Hematopoietic multipotent progenitor cell treated with erythropoietin and hydrocortisone succinate and interleukin-3 and kit ligand, for 17 days (in vitro differentiated cells): ENCODE data around the gene RNASEH1.

Source experiments
- DNase-seq: peaks from one replicate; pipeline ENCODE4 v3.0.0-alpha.2; 2015; ENCODE audit warnings: low spot score

RNASEH1 gene

DNA sequence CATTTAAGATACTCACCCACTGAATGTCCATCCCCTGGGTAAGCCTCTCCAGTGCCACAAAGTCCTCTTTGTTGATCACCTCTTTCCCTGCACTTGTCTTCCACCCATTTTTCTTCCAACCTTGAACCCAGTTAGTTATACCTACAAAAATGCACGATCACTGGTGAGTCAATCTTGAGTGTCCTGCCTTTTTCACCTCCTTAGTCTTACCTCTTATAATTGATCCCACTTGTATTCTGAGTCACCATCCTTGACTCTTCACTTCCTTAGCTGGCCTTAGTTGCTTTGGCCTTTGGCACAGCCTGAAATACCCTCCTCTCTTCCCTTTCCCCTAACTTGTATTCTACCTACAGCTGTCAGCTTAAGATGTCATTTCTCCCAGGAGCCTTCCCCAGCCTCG lies 10.2 kb downstream of the RNASEH1 start:
- DNase-seq = no peak

DNA sequence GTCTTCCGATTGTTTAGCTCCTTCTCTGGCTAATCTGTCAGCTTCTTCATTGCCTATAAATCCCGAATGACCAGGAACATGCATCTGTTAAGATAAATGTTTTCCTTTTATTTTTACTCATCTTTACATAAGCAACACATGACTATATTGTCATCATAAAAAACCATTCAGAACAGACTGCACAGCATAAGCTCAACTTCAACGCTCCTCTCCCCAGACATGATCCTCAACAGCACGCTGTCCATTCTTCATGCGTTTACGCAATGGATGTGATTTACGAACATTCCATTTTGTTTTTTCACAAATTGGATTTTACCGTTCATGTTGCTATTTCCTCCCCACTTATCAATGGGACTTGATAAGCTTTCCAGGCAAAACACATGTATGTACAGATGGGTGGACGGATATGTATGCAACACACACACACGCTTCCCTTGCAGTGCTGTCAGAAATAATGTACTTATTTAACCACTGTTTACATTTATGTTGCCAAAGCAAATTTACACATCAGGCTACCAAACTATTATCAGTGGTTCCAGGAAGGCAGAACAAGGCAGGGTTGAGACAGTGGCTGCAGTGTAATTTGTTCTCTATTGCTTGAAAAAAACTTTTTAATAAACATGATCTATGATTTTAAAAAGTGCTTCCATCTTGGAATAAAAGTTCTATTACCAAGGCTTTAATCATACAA lies 12.2 kb downstream of the RNASEH1 start:
- DNase-seq = no peak

DNA sequence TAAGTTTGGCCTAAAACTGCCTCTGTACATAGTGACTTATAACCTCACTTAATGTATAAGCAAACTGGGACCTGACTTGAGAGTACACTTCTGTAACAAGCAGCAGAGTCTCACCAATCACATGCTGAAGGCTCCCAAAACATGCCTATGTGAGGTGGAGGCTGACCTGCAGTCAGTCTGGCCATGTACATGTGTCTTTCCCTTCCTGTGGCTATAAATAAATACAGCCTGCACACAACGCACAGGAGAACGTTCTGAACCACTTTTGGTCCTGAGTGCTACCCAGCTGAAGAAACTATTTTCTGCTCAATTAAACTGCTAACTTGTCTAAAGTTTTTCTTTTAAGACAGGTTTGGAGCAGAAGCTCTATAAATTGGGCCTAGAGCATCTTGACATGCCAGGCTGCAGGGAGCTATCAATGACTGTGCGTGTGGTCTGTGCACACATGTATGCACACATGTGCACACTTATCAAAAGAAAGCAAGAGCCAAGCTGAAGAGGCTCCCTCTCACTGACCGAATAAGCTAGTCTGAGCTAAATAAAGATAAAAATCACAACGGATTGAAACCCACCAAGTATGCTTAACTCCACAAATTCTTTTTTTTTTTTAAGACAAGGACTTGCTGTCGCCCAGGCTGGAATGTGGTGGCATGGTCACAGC lies 15.0 kb downstream of the RNASEH1 start:
- no peak for DNase-seq

DNA sequence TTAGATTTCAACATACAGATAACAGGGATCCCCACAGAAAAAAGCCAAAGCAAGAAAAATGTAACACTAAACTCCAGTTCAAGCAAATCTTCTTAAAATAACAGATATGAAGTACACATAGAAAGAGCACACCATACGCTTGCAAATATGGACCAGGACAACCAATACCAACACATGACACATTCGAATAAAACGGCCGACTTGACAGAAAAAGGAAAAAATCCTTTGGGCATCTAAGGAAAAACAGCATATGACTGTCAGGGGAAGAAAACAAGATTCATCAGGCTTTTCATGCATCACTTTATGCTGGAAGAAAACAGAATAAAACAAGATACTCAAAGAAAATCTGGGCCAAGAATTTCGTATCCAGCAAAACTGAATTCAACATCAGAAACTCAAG lies 16.0 kb downstream of the RNASEH1 start:
- DNase-seq = no peak

DNA sequence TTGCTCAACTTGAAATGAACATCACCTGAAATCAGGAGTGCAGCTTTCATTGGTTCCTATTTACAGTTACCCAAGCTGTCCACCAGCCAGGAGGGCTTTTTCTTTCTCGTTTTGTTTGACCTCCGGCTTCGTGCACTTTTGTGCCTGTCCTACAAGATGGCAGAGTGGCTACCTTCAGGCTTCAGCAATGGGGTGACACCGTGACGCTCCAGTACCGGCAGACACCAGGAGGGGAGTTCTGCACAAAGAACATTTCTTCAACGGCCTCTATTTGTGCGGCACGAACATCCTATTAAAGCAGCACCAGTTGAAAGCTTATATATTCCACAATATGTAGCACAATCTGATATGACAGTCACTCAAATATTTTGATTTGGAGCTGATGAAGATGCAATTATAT lies 18.3 kb downstream of the RNASEH1 start:
- DNase-seq = no peak

DNA sequence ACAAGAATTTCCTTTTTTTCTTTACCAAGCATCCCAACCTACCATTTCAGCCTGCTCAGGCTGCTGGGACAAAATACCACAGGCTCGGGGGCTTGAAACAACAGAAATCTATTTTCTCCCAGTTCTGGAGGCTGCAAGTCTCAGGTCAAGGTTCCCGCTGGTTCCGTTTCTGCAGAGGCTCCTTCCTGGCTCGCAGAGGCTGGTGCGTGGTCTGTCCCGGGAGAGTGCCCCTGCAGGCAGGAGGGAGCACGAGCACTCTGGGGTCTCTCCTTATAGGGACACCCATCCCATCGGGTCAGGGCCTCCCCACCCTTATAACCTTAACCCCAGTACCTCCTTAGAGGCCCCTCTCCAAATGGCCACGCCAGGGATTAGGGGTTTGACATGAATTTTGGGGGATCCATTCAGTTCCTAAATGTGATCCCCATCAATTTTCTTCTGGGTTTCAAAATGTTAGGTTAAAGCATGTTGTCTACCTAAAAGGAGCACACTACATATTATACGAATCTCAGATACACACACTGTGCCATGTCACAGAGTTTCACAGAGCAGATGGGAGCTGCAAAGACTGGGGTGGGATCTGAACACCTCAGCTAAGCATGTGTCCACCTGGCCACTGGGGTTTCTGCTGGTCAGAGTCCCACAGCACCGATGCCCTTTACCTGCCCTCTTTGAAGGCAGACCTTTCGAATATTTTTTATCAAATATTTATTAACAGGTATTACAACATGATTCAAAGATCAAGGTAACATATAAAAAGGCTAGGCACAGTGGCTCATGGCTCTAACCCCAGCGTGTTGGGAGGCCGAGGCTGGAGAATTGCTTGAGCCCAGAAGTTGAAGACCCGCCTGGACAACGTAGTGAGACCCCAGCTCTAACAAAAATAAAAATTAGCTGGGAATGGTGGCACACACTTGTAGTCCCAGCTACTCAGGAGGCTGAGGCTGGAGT lies 21.2 kb downstream of the RNASEH1 start:
- DNase-seq = no peak

DNA sequence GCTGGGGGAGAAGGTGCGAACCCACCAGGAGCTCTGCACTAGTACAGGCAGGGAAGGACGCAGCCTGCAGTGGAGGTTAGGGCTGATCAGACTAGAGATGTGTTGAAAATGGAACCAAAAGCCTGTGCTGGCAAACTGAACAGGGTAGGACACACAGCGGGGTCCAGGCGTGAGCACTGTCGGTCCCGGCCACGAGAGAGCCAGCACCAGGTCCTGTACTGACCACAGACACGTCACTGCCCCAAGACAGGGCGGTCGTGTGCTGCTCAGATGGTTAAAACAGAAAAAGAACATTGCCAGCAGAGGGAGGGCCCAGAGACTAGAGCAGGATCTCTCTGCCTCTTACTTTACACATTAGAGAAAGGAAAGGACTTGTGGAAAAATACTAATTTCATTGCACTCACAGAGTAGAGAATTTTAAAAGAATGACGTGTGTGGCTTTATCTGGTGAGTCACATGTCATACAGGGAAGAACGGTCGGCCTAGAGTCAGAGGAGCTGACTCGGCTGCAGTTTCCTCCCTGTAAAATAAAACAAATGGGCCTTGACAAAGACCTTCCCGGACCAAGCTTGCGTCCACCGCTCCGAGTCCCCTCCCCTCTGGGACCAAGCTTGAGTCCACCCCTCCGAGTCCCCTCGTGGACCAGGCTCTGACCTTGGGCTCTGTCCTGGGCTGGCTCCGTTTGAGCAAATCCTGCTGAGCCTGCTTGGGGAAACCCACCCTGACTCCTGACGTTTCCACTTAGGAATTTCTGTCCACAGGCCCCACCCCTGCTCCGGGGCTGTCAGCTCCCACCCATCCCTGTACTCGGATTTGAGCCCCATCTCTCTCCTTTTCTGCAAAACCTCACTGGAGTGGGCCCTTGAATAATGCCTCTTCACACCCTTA lies 22.1 kb downstream of the RNASEH1 start:
- no peak for DNase-seq

DNA sequence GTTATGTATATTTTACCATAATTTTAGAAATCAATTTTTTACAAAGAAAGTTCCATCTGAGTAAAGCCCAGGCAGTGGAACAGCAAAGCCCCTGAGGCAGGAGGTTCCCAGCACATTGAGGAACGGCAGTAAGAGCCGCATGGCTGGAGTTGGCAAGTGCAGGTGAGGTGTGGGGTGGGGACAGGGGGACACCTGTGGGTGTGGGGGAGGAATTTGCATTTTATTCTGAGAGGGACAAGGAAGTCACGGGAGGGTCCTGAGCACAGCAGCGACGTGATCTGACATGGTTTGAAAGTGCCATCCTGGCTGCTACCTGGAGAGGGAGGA lies 22.7 kb downstream of the RNASEH1 start:
- DNase-seq = no peak

DNA sequence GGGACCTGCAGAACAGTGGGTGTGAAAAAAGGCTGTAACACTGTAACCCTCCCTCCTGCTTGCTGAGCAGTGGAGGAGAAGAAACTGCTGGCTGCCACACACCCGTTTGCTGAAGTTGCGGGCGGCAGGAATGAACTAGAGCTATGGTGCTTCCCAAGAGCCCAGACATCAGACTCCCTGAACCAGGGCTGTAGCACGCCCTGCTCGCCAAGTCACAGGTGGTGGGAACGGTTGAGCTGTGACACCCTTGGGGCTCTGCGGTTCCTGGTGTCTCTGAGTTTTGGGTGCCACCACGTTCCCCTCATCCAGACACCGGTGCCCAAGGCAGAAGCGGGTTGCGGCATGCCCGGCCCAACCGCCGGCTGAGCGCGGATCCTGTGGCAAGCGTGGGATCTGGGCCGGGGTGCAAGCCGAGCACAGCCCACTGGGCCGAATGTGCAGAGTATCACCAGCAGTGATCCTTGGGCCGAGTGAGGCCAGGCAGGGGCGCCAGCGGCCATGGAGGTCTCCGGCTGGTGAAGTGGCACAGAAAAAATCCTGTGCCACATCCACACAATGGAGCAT lies 23.8 kb downstream of the RNASEH1 start:
- no peak for DNase-seq

DNA sequence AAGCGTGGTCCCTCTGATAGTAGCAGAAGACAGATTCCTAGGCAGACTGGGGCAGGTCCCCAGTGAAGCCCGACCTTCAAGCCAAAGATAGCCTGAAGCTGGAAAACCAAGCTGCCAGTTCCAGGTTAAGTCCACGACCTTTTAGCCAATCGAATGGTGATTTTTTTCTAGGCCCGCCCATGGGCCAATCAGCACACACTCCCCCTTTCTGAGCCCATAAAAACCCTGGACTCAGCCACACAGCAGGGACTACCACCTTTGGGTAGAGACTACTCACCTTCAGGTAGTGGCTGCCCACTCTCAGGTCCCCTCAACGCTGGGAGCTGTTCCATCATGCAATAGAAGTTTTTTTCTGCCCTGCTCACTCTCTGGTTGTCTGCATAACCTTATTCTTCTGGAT lies 24.3 kb downstream of the RNASEH1 start:
- no peak for DNase-seq

DNA sequence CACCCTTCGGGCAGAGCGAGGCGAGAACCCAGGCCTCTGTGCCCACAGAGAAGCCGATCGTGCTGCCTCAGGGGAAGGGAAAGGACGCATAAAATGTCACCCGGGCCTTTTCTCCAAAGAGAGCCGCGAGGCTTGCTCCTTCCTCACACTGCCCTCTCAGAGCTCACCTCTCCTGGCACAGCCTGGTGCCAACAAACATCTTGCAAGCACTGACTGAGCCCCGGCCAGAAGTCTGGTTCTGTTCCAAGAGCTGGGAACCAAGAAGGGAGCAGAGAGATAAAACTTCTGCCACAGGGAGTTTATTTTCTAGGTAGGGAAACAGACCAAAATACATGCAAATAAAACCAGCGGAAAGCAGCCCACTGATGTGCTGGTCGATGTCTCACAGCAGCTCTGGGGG lies 25.2 kb downstream of the RNASEH1 start:
- DNase-seq = no peak

DNA sequence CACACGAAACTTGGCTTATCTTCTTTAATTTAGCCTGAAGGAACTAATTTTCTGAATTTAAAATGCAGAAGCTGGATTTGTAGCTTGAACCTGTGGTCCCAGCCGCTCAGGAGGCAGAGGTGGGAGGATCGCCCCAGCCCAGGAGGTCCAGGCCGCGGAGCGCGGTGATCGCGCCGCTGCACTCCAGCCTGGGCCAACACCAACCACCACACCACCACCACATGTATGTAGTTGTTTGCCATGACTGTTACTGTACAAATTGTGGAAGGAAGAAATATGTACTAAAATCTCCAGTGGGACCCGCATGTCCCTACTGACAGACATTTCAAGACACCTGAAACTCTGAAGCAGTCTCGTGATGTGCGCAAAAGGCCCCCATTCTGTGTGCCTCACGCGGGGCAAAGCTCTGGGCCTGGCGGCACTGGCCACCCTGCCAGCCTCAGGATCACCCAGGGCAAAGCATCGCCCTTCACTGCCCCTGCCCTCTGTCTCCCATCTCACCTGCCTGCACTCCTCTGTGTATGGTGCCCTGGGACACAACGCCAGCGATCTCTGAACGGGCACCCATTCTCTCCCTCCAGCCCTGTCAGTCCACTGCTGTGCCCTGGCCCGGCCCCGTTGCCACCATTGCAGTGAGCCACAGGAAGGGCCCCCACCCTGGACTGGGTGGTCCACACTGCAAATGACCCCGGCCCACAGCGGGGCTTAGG lies 28.7 kb downstream of the RNASEH1 start:
- DNase-seq = no peak

DNA sequence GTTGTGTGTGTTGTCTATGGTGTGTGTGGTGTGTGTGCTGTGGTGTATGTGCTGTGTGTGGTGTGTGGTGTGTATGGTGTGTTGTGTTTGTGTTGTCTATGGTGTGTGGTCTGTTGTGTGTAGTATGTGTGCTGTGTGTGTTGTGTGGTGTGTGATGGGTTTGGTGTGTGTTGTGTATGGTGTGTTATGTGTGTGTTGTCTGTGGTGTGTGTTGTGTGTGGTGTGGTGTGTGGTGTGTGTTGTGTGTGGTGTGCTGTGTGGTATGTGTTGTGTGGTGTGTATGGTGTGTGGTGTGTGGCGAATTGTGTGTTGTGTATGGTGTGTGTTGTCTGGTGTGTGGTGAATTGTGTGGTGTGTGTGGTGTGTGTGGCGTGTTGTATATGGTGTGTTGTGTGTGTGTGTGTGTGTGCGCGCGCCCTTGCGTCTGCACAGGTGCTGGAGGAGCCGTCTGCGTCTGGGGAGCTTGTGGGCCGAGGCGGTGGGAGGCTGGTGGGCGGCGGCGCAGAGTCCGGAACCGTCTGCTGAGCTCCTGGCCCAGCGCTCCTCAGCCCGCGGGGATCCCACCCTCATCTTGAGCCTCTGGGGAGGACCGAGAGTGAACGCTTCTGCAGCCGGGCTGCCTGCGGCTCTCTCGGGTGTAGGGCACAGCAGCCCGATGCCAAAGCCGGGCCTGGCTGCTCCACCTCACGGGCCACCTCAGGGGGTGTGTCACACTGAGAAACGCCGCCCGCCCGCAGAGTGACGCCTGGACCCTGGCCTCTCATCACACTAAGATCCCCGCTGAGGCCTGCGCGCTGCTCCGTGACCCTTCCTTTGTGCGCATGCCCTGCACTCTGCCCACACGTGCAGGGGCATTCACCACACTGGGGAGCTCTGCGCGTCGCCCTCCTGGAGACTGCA lies 30.0 kb downstream of the RNASEH1 start:
- no peak for DNase-seq

DNA sequence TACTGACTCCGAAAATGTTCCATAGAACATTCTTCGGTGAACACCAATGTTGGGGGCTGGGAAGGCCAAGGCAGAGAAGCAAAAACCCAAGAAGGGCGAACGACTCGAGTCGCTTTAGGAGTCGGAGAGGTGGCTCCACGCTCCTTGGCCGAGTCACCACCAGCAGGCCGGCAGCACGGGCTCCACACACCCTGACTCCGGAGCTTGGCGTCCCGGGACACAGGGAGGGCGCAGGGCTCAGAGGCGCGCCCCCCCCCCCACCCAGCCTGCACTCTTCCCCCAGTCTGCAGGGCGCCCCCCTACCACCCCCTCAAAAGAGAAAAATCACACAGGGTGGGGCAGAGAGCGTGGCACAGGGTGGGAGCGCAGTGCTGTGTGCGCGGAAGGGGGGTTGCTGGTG lies 31.3 kb downstream of the RNASEH1 start:
- no peak for DNase-seq

DNA sequence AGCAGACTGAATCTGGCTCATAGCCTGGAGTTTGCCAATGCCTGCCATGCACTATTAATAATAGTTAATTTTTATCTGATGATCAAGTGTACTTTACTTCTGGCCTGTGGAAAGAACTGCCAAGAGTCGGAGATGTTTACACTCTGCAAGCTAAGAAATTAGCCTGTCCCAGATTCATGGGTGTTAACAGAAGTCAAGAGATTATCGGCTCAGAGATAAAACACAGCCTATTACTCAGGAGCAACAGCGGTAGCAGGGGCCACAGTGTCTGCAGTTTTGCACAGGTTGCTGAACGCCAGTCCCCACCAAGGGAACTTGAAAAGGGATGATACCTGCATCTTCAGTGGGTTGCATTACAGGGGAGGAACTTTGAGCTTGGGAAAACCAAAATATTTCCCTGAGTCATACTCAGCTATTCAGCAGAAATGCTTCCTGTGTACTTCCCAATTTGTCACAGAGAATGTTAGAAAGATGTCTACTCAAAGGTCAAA lies 34.5 kb downstream of the RNASEH1 start:
- DNase-seq = no peak

DNA sequence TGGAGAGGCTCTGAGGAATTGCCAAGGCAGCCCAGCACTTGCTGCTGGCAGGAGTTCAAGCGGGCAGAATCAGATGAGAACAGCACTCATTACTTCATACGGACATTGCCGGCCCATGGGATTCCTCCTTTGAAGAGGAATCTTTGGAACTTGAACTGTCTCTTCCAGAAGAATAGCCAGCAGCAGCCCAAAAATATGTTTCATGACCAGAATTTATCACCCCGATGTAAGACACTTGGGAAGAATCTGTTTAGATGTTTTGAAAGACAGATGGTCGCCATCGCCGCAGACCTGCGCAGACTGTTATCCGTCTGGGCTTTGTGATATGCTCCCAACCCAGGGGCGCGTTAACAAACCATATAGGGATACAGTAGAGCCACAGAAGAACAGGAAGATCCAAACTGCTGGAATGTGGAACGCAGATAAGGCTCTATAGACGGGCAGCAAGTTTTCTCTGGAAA lies 35.1 kb downstream of the RNASEH1 start:
- no peak for DNase-seq

DNA sequence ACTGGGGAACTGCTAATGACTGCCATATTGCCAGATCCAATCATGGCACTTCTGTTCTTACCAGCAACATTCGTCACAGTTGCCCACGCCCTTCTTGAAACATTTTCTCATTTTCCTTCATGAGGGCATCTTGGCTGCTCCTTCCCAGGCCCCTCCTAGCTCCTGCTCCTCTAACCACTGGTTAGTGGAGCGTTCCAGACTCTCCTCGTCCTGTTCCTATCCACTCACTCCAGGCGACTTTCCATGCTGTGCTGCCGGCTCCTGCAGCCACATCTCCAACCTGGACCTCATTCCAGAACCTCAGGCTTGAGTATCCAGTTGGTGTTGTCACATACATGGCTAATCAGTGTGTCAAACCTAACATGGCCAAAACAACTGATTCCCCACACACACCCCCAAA lies 37.5 kb downstream of the RNASEH1 start:
- no peak for DNase-seq

DNA sequence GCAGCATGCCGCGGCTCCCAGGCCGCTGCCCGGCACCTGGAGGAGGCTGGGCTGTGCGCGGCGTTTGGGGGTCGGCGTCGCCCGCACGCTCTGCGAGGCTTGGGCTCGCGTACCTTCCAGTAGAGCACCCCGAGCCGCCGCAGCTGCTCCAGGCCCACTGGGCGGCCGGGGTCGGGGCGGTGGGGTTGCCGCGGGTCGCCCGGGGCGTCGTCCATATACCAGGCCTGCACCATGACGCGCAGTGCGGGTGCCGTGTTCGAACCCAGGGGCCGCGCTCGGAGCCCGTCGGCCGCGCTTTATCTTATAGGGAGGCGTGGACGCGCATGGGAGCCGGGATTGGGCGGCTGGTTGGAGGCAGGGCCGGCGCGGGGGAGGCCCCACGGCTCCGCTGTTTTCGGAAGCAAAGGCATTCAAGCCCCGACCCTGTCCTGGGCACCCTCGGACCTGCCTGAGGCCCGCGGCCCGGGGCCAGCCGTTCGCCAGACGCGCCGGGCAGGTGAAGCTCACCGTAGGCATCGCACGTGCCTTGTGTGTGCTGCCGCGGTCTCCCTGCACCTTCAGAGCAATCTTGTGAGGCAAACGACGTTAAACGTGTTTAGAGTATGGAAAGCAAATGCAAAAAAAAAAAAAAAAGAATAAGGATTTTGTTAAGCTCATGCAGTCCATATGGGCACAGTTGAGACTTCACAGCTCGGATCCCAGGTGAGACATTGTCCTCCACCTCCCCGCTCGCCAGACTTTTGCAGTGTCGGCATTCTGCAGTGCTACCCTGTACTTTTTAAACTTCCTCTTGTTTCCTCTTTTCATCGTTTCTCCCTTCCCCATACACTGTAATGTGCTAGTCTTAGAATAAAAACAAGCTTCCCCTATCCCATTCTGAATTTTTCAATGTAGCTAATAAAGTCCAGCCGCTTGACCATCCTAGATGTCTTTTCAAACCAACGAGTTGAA lies 38.6 kb downstream of the RNASEH1 start, which contains the start of gene ADI1:
ADI1 (minus strand) TSS at position 277 of the 951 bp plus-strand sequence; CDS start at position 233, 44 bp downstream.
- no peak for DNase-seq
